ENCODE data around the gene BAZ1B.

BAZ1B gene

DNA sequence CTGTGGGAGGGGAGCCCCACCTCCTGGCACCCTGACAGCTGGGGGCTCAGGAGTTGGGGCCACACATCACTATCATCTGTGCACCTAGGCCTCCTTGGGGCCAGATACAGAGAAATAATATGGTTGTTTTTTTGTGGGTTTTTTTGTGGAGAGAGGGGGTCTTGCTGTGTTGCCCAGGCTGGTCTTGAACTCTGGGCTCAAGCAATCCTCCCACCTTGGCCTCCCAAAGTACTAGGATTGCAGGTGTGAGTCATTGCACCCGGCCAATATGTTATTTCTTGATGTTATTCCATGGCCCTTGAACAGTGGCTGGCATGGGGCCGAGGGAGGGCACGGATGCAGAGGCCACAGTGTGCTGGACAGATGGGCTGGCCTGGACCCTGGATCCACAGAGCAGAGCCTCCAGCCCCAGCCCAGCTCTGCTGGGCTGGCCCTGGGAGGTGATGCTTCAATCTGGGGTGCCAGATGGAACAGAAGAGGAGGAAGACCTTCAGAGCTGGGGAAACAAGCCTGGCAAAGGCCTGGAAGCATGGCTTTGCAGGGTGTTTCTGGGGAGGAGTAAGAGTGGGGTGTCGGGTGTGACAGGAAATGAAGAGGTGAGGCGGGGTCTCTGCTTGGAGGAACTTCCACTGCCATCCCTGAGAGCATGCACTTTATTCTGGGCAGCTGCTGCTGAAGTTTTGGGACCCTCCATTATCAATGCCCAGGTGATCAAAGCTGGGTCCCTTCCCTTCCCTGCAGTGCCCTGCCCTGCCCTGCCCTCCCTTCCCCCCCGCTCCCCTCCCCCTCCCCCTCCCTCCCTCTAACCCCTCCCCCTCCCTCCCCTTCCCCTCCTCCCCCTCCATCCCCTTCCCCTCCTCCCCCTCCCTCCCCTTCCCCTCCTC is 92.2 kb downstream of the BAZ1B start:
- no peaks in the 10 kb centered on the region for H3F3A ChIP-seq (ENCODE audit: control insufficient read depth, insufficient read depth)
- H3K4me3 ChIP-seq (ENCODE audit: low read length) = no peak overlapping the region
- no peaks in the 10 kb centered on the region for H3K79me2 ChIP-seq (ENCODE audit: control insufficient read depth, low read length)
- peaks cover 7% of the 10 kb centered on the region; the same call in 1 of the 2 replicates for H3K27me3 ChIP-seq (ENCODE audit: control insufficient read depth, low read length)
- H3K9me2 ChIP-seq (replicated peaks; ENCODE audit: control insufficient read depth, low read length) = no peaks in the 10 kb centered on the region
- H3K36me3 ChIP-seq (ENCODE audit: control insufficient read depth, low read length) = no peaks in the 10 kb centered on the region
- no peaks in the 10 kb centered on the region for H3K4me1 ChIP-seq (ENCODE audit: control insufficient read depth, low read length)
- no peak overlapping the region for H3K4me2 ChIP-seq (ENCODE audit: low read length)
- H3K27ac ChIP-seq (ENCODE audit: low read depth, low read length) = no peak overlapping the region
- no peak for TF ChIP-seq CTCF (IDR thresholded peaks at IDR 0.05; ENCODE audit: low read depth, low read length, poor library complexity, severe bottlenecking)
- TF ChIP-seq EZH2phosphoT487 (IDR thresholded peaks at IDR 0.05; ENCODE audit: borderline replicate concordance, low read length) = no peak
- no peaks in the 10 kb centered on the region for H4K20me1 ChIP-seq (ENCODE audit: control insufficient read depth, insufficient read depth, low read depth, low read length)
- no peaks in the 10 kb centered on the region for H3K9me3 ChIP-seq (ENCODE audit: control insufficient read depth, insufficient read depth, low read length)

DNA sequence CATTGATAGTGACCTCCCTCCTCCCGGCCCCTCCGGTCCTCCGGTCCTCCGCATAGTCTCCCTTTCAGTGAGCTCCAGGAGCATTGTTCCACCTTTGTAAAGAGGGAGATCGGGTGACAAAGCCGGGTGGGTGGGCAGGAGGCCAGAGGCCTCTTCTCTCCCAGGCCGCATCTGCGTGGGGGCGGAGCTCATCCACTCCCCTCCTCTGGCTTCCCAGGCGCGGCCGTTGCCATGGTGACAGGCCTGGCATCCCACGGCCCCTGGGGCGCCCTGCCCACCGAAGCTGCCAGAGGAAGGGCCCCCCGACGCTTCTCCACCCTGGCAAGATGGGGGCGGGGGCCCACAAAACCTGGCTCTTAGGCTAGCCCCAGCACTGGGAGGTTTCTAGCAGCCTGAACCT is 92.9 kb downstream of the BAZ1B start:
- H3K4me1 ChIP-seq (ENCODE audit: control insufficient read depth, low read length) = peaks cover under 1% of the 10 kb centered on the region; the same call in 1 of the 2 replicates
- H3K9me3 ChIP-seq (ENCODE audit: control insufficient read depth, insufficient read depth, low read length) = no peaks in the 10 kb centered on the region
- no peak overlapping the region for H3K4me3 ChIP-seq (ENCODE audit: low read length)
- TF ChIP-seq EZH2phosphoT487 (IDR thresholded peaks at IDR 0.05; ENCODE audit: borderline replicate concordance, low read length) (no peak), CTCF (IDR thresholded peaks at IDR 0.05; ENCODE audit: low read depth, low read length, poor library complexity, severe bottlenecking) (no peak)
- H3K27ac ChIP-seq (ENCODE audit: low read depth, low read length) = no peak overlapping the region
- no peak overlapping the region for H3K4me2 ChIP-seq (ENCODE audit: low read length)
- H3K27me3 ChIP-seq (ENCODE audit: control insufficient read depth, low read length) = peaks cover 12% of the 10 kb centered on the region
- H3K79me2 ChIP-seq (ENCODE audit: control insufficient read depth, low read length) = no peaks in the 10 kb centered on the region
- H3F3A ChIP-seq (ENCODE audit: control insufficient read depth, insufficient read depth) = no peaks in the 10 kb centered on the region
- no peaks in the 10 kb centered on the region for H4K20me1 ChIP-seq (ENCODE audit: control insufficient read depth, insufficient read depth, low read depth, low read length)
- H3K36me3 ChIP-seq (ENCODE audit: control insufficient read depth, low read length) = no peaks in the 10 kb centered on the region
- no peaks in the 10 kb centered on the region for H3K9me2 ChIP-seq (replicated peaks; ENCODE audit: control insufficient read depth, low read length)

DNA sequence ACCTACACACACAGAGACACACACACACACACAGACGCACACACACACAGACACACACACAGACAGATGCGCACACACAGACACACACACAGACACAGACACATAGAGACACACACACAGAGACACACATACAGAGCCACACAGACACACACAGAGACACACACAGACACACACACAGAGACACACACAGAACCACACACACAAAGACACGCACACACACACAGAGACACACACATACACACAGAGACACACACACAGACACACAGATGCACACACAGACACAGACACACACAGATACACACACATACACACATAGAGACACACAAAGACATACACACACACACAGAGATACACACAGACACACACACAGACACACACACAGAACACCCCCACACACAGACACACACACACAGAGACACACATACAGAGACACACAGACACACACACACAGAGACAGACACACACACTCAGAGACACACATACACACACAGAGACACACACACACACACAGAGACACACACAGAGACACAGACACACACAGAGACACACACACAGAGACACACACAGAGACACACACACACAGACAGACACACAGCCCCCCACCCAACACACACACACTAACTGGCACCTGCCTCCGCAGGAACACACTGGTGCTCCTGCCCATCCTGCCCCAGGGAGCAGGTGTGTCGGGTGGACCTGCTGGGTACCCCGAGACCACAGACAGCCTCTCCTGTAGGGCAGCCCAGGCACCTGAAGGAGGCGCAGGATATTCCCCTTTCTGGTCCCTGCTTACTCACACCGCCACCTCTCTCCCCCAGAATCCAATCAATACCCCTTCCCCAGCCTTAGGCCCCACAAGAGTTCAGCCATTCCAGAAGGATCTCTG is 93.9 kb downstream of the BAZ1B start:
- Histone ChIP-seq H3K4me1 (ENCODE audit: control insufficient read depth, low read length) (peaks cover 7% of the 10 kb centered on the region), H3K4me3 (ENCODE audit: low read length) (no peak overlapping the region)
- TF ChIP-seq EZH2phosphoT487 (IDR thresholded peaks at IDR 0.05; ENCODE audit: borderline replicate concordance, low read length) (no peak), CTCF (IDR thresholded peaks at IDR 0.05; ENCODE audit: low read depth, low read length, poor library complexity, severe bottlenecking) (peak; percentile 52)

More for the DNA sequence above, 93.9 kb downstream of the BAZ1B start:
- Histone ChIP-seq H3K79me2 (ENCODE audit: control insufficient read depth, low read length) (no peaks in the 10 kb centered on the region), H3K4me2 (ENCODE audit: low read length) (no peak overlapping the region), H3K9me3 (ENCODE audit: control insufficient read depth, insufficient read depth, low read length) (no peaks in the 10 kb centered on the region), H3K9me2 (replicated peaks; ENCODE audit: control insufficient read depth, low read length) (no peaks in the 10 kb centered on the region), H4K20me1 (ENCODE audit: control insufficient read depth, insufficient read depth, low read depth, low read length) (no peaks in the 10 kb centered on the region), H3K27ac (ENCODE audit: low read depth, low read length) (no peak overlapping the region), H3K27me3 (ENCODE audit: control insufficient read depth, low read length) (peaks cover 23% of the 10 kb centered on the region), H3F3A (ENCODE audit: control insufficient read depth, insufficient read depth) (no peaks in the 10 kb centered on the region), H3K36me3 (ENCODE audit: control insufficient read depth, low read length) (no peaks in the 10 kb centered on the region)
